ENCODE measurements around the gene APOL4. TPM values are rescaled to one million over a fixed set of nuclear protein-coding genes. Genes with fewer than 3 reads are reported as not detected.
A peak's percentile ranks its signal among the peaks of the same experiment; 100 is the strongest.

The APOL4 gene
- total and polyA plus RNA-seq, 2 of the 4 experiments (the other 2 are of a cell fraction), result 0.07 TPM; not detected in 1

DNA sequence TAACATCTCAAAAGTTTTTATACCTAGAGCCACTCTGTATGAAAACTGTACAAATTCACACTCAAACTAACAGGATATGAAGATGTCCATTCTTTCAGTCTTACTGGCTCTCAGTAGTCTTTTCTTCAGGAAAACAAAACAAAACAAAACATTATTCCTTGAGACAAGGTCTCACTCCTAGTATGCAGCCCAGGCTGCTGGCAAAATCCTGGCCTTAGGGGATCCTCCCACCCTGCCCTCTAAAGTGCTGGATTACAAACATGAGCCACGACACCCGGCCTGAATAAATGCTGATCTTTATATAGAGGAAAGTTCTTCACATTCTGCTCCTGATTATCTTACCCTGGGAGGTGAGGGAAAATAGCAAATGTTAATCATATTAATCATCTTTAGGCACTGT is 32.6 kb upstream of the APOL4 start:
- peaks cover 16% of the 10 kb centered on the region for H3K4me1 ChIP-seq (ENCODE audit: control insufficient read depth, insufficient read depth, low read length)
- no peak overlapping the region for H2BK5ac ChIP-seq (ENCODE audit: low read depth, low read length, poor library complexity, severe bottlenecking)
- dilution Hi-C loops (cut with HindIII; ENCODE audit: low sequenced_read_pairs, unreplicated experiment), result no loop called here
- peak overlapping the region; percentile 45; the same call in 1 of the 2 replicates for H3K23ac ChIP-seq (ENCODE audit: low read depth, low read length)
- no peak overlapping the region for H3K4ac ChIP-seq (ENCODE audit: low read depth, low read length)
- peaks cover 4 to 48% of the 10 kb centered on the region in 2 experiments for H3K79me1 ChIP-seq (ENCODE audit: low read depth in 1 of 2, low read length in 2 of 2)
- no peak overlapping the region for H2AK5ac ChIP-seq (ENCODE audit: low read depth, low read length)
- H4K91ac ChIP-seq (ENCODE audit: insufficient read depth, low read depth, low read length), result no peak overlapping the region
- H3K36me3 ChIP-seq (ENCODE audit: control insufficient read depth, insufficient read depth, low read length), result peaks cover 28% of the 10 kb centered on the region
- H2BK20ac ChIP-seq (ENCODE audit: low read depth, low read length), result no peak overlapping the region
- ChIA-PET CTCF (no interaction called here), POLR2A (ENCODE audit: unreplicated experiment) (no interaction called here)
- no TSS peak for BruUV-seq (replicated peaks)
- H4K8ac ChIP-seq (ENCODE audit: low read depth in 2 of 2, low read length in 2 of 2), result no peak overlapping the region
- H3K27me3 ChIP-seq (ENCODE audit: control insufficient read depth, insufficient read depth, low read length), result no peaks in the 10 kb centered on the region
- peaks cover 17% of the 10 kb centered on the region for H3K9me1 ChIP-seq (ENCODE audit: insufficient read depth, low read length)
- no peak overlapping the region for H3K4me3 ChIP-seq (ENCODE audit: insufficient read depth, low read depth, low read length)
- no peak overlapping the region for H3K56ac ChIP-seq (ENCODE audit: extremely low read depth, insufficient read depth, low read length)
- no peak overlapping the region for H3K9ac ChIP-seq (ENCODE audit: low read depth, low read length)
- H3K18ac ChIP-seq (ENCODE audit: low read depth, low read length), result no peak overlapping the region
- no peak overlapping the region for H4K5ac ChIP-seq (ENCODE audit: low read depth, low read length)
- no peak overlapping the region for H2BK120ac ChIP-seq (ENCODE audit: low read depth, low read length)
- no peaks in the 10 kb centered on the region for H3K9me3 ChIP-seq (ENCODE audit: control insufficient read depth, insufficient read depth, low read length)
- TF ChIP-seq BHLHE40 (IDR thresholded peaks at IDR 0.05; ENCODE audit: low read depth, low read length) (no peak), RFX5 (IDR thresholded peaks at IDR 0.05; ENCODE audit: low read depth, low read length) (no peak), POLR2A (IDR thresholded peaks at IDR 0.05; ENCODE audit: low read depth, low read length) (no peak), RAD21 (IDR thresholded peaks at IDR 0.05; ENCODE audit: low read length) (no peak), FOS (IDR thresholded peaks at IDR 0.05; ENCODE audit: low read depth, low read length) (no peak)
- TF ChIP-seq, protein P1, sequence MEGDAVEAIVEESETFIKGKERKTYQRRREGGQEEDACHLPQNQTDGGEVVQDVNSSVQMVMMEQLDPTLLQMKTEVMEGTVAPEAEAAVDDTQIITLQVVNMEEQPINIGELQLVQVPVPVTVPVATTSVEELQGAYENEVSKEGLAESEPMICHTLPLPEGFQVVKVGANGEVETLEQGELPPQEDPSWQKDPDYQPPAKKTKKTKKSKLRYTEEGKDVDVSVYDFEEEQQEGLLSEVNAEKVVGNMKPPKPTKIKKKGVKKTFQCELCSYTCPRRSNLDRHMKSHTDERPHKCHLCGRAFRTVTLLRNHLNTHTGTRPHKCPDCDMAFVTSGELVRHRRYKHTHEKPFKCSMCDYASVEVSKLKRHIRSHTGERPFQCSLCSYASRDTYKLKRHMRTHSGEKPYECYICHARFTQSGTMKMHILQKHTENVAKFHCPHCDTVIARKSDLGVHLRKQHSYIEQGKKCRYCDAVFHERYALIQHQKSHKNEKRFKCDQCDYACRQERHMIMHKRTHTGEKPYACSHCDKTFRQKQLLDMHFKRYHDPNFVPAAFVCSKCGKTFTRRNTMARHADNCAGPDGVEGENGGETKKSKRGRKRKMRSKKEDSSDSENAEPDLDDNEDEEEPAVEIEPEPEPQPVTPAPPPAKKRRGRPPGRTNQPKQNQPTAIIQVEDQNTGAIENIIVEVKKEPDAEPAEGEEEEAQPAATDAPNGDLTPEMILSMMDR (conservative IDR thresholded peaks at IDR 0.05; ENCODE audit: low read depth, low read length), result no peak
- H2AFZ ChIP-seq (replicated peaks; ENCODE audit: low read length, poor library complexity), result no peak overlapping the region
- intact Hi-C loops (cut with micrococcal nuclease), result no loop called here
- H3K4me2 ChIP-seq (ENCODE audit: low read depth, low read length), result no peak overlapping the region
- ATAC-seq (ENCODE audit: low read depth), result no peak
- no peak overlapping the region for H2BK15ac ChIP-seq (ENCODE audit: low read depth, low read length)
- no peak overlapping the region for H3K14ac ChIP-seq (replicated peaks; ENCODE audit: low read depth, low read length)
- no peak overlapping the region for H3K27ac ChIP-seq (ENCODE audit: insufficient read depth, low read length)
- in situ Hi-C loops (cut with MboI; ENCODE audit: low sequenced_read_pairs), result no loop called here
- H2AK9ac ChIP-seq (replicated peaks; ENCODE audit: low read depth, low read length, poor library complexity), result no peak overlapping the region
- DNase-seq, result no peak
- no CpG with 5 or more reads among the region's 2 CpGs for WGBS, 2 experiments (ENCODE audit: extremely low coverage in 2 of 2, insufficient read length in 1 of 2)
- H4K20me1 ChIP-seq (ENCODE audit: insufficient read depth, low read length), result peaks cover 9% of the 10 kb centered on the region; the same call in 1 of the 2 replicates
